ENCODE results near the gene PARP4. TPM values are rescaled to one million over a fixed set of nuclear protein-coding genes. Genes with fewer than 3 reads are reported as not detected.
"Not testable (repeated sequence)": the region's sequence is repeated elsewhere in the genome, so short reads cannot be mapped to it uniquely, and the experiment has no call there.

The PARP4 gene
- total RNA-seq, 2 experiments from 2014 or later: 34.4 to 48.5 TPM

- H3K4me3 ChIP-seq (ENCODE audit: low read depth, low read length, poor library complexity, severe bottlenecking); H3K36me3 ChIP-seq (ENCODE audit: insufficient read depth, low read length); H3K27ac ChIP-seq (ENCODE audit: low read depth, low read length, poor library complexity, severe bottlenecking); H3K79me2 ChIP-seq (ENCODE audit: insufficient read depth, low read depth, low read length); DNase-seq (ENCODE audit: low spot score); H3K9me2 ChIP-seq (ENCODE audit: insufficient read depth, low read length); intact Hi-C loops (cut with micrococcal nuclease; ENCODE audit: unreplicated experiment); H3K9me3 ChIP-seq (ENCODE audit: low read length); H3K4me2 ChIP-seq (ENCODE audit: low read length); POLR2A ChIA-PET; CTCF ChIA-PET (ENCODE audit: unreplicated experiment); BruUV-seq (replicated peaks); H4K20me1 ChIP-seq (ENCODE audit: insufficient read depth, low read length); H2AFZ ChIP-seq (ENCODE audit: low read length); H3K4me1 ChIP-seq (ENCODE audit: insufficient read depth, low read length, poor library complexity, severe bottlenecking): not testable (repeated sequence)
Observed at GRCh38 chr13:24390795-24391194, 121.8 kb downstream of the PARP4 start.

GRCh38 chr13:24389506-24389905, 123.1 kb downstream of the PARP4 start:
- Histone ChIP-seq H3K9me3 (ENCODE audit: low read length) (no peaks in the 10 kb centered on the region), H3K79me2 (ENCODE audit: insufficient read depth, low read depth, low read length) (no peaks in the 10 kb centered on the region), H3K4me1 (ENCODE audit: insufficient read depth, low read length, poor library complexity, severe bottlenecking) (no peaks in the 10 kb centered on the region), H3K4me2 (ENCODE audit: low read length) (no peak overlapping the region), H3K9me2 (ENCODE audit: insufficient read depth, low read length) (no peaks in the 10 kb centered on the region), H3K27ac (ENCODE audit: low read depth, low read length, poor library complexity, severe bottlenecking) (no peak overlapping the region), H3K4me3 (ENCODE audit: low read depth, low read length, poor library complexity, severe bottlenecking) (no peak overlapping the region), H3K36me3 (ENCODE audit: insufficient read depth, low read length) (no peaks in the 10 kb centered on the region), H2AFZ (ENCODE audit: low read length) (no peak overlapping the region), H4K20me1 (ENCODE audit: insufficient read depth, low read length) (no peaks in the 10 kb centered on the region)
- POLR2A ChIA-PET: no interaction called here
- TF ChIP-seq EZH2phosphoT487 (IDR thresholded peaks at IDR 0.05; ENCODE audit: borderline replicate concordance, low read depth, low read length): no peak
- no peak for TF ChIP-seq CTCF (conservative IDR thresholded peaks at IDR 0.05; ENCODE audit: low read length)
- DNase-seq (ENCODE audit: low spot score): no peak
- BruUV-seq (replicated peaks): no TSS peak
- intact Hi-C loops (cut with micrococcal nuclease; ENCODE audit: unreplicated experiment): no loop called here
- CTCF ChIA-PET (ENCODE audit: unreplicated experiment): no interaction called here

GRCh38 chr13:24388743-24389142, 123.8 kb downstream of the PARP4 start:
- CTCF ChIA-PET (ENCODE audit: unreplicated experiment): not testable (repeated sequence)

More at GRCh38 chr13:24388743-24389142, 123.8 kb downstream of the PARP4 start:
- intact Hi-C loops (cut with micrococcal nuclease; ENCODE audit: unreplicated experiment); H3K4me3 ChIP-seq (ENCODE audit: low read depth, low read length, poor library complexity, severe bottlenecking); H3K27ac ChIP-seq (ENCODE audit: low read depth, low read length, poor library complexity, severe bottlenecking); BruUV-seq (replicated peaks); H3K79me2 ChIP-seq (ENCODE audit: insufficient read depth, low read depth, low read length); POLR2A ChIA-PET; DNase-seq (ENCODE audit: low spot score); H2AFZ ChIP-seq (ENCODE audit: low read length); H4K20me1 ChIP-seq (ENCODE audit: insufficient read depth, low read length); H3K4me2 ChIP-seq (ENCODE audit: low read length); H3K4me1 ChIP-seq (ENCODE audit: insufficient read depth, low read length, poor library complexity, severe bottlenecking); H3K9me3 ChIP-seq (ENCODE audit: low read length); H3K36me3 ChIP-seq (ENCODE audit: insufficient read depth, low read length); H3K9me2 ChIP-seq (ENCODE audit: insufficient read depth, low read length): not testable (repeated sequence)

Measured in OCI-LY7 (cell line).